SK-N-SH (cell line): Measurements from ENCODE around the gene FGGY. TPM values are rescaled to one million over a fixed set of nuclear protein-coding genes. Genes with fewer than 3 reads are reported as not detected.

Source experiments
- CTCF ChIA-PET: fragments of 300-600, 350-600 bp; formaldehyde crosslinking; extraction: SDS; loops from one replicate; lab custom pipeline; 2021; lab: Yijun Ruan, JAX
- POLR2A ChIA-PET: fragments of 350-600 bp; sonication (Branson Sonifier 250); formaldehyde crosslinking; extraction: SDS; loops from one replicate; lab custom pipeline; 2020; ENCODE audit warnings: antibody characterized with exemption, inconsistent platforms; lab: Yijun Ruan, JAX
- DNase-seq: peaks from one replicate; pipeline ENCODE4 v3.0.0; 2012
- H2AFZ ChIP-seq: fragments of 200-600 bp; sonication (generic); 2 replicates; pipeline ENCODE4 v1.8.1; 2016; ENCODE audit warnings: antibody characterized with exemption, mild to moderate bottlenecking, low read depth
- H3F3A ChIP-seq: fragments of 200-600 bp; sonication (generic); replicated peaks from 2 replicates; pipeline ENCODE3; 2016; ENCODE audit warnings: antibody characterized with exemption, mild to moderate bottlenecking; ENCODE audit not compliant: insufficient read depth
- H3K27ac ChIP-seq, 2 experiments: fragments of 200-500 bp in 1 of 2; fragments of 200-600 bp in 1 of 2; sonication (Bioruptor generic) in 1 of 2; sonication (generic), shearing (Covaris generic) in 1 of 2; 2 replicates each; pipeline versions ENCODE4 v1.5.1 to v1.6.1; 2014 to 2016; ENCODE audit warnings: low read depth in 2 of 2, inconsistent platforms in 1 of 2, low read length in 1 of 2, mild to moderate bottlenecking in 1 of 2, mixed read lengths in 1 of 2
- H3K27me3 ChIP-seq: fragments of 200-600 bp; sonication (generic), shearing (Covaris generic); 2 replicates; pipeline ENCODE4 v1.6.1; 2016; ENCODE audit warnings: mixed run types; ENCODE audit not compliant: insufficient read depth
- H3K36me3 ChIP-seq, 2 experiments: fragments of 200-500 bp in 1 of 2; fragments of 200-600 bp in 1 of 2; sonication (Bioruptor generic) in 1 of 2; sonication (generic) in 1 of 2; replicated peaks in 1 of 2; 2 replicates each; pipeline versions ENCODE3 to v1.5.1; 2014 to 2016; ENCODE audit warnings: low read length in 1 of 2, mild to moderate bottlenecking in 1 of 2; ENCODE audit not compliant: insufficient read depth in 2 of 2, control insufficient read depth in 1 of 2
- H3K4me1 ChIP-seq, 2 experiments: fragments of 200-500 bp in 1 of 2; fragments of 200-600 bp in 1 of 2; sonication (Bioruptor generic) in 1 of 2; sonication (generic), shearing (Covaris generic) in 1 of 2; 2 replicates each; pipeline versions ENCODE4 v1.5.1 to v1.6.1; 2014 to 2016; ENCODE audit warnings: low read depth in 1 of 2, low read length in 1 of 2, mixed run types in 1 of 2; ENCODE audit not compliant: insufficient read depth in 2 of 2, control insufficient read depth in 1 of 2
- H3K4me2 ChIP-seq: fragments of 200-600 bp; sonication (generic), shearing (Covaris generic); 2 replicates; pipeline ENCODE4 v1.6.1; 2017; ENCODE audit warnings: mixed run types
- H3K4me3 ChIP-seq, 2 experiments: fragments of 200-500 bp in 1 of 2; fragments of 200-600 bp in 1 of 2; sonication (Bioruptor generic) in 1 of 2; sonication (generic), shearing (Covaris generic) in 1 of 2; 2 replicates each; pipeline versions ENCODE4 v1.5.1 to v1.8.1; 2014 to 2016; ENCODE audit warnings: low read depth in 2 of 2, inconsistent platforms in 1 of 2, low read length in 1 of 2, mild to moderate bottlenecking in 1 of 2, mixed read lengths in 1 of 2, moderate library complexity in 1 of 2
- H3K79me2 ChIP-seq: fragments of 200-600 bp; sonication (generic); 2 replicates; pipeline ENCODE4 v1.8.1; 2017; ENCODE audit warnings: mild to moderate bottlenecking; ENCODE audit not compliant: insufficient read depth
- H3K9ac ChIP-seq: fragments of 200-600 bp; sonication (generic); 2 replicates; pipeline ENCODE4 v1.6.1; 2017; ENCODE audit warnings: mixed run types
- H3K9me2 ChIP-seq: fragments of 200-600 bp; sonication (generic); 2 replicates; pipeline ENCODE4 v1.6.1; 2017; ENCODE audit warnings: mixed run types
- H3K9me3 ChIP-seq: fragments of 200-600 bp; sonication (generic); 2 replicates; pipeline ENCODE4 v1.6.1; 2017; ENCODE audit warnings: mixed run types, mild to moderate bottlenecking, moderate library complexity
- H4K20me1 ChIP-seq: fragments of 200-600 bp; sonication (generic); 2 replicates; pipeline ENCODE4 v1.6.1; 2017; ENCODE audit warnings: mild to moderate bottlenecking, mixed run types; ENCODE audit not compliant: insufficient read depth
- CHD2 ChIP-seq: fragments of 150-350 bp; IDR thresholded peaks from 2 replicates; pipeline ENCODE4 v1.6.1; 2018; ENCODE audit warnings: low read length; ENCODE audit not compliant: partially characterized antibody
- CTCF ChIP-seq: fragments of 200-600 bp; sonication (generic); IDR thresholded peaks from 2 replicates; pipeline ENCODE4 v1.6.1; 2017; ENCODE audit warnings: antibody characterized with exemption, mild to moderate bottlenecking, moderate library complexity
- FOXJ3 ChIP-seq: sonication (generic); formaldehyde crosslinking; IDR thresholded peaks from 2 replicates; pipeline ENCODE4 v1.5.1; 2020; ENCODE audit warnings: mild to moderate bottlenecking, missing genetic modification reagents
- FOXM1 ChIP-seq: IDR thresholded peaks from 2 replicates; pipeline ENCODE4 v1.4.0; 2012; ENCODE audit warnings: low read depth, mild to moderate bottlenecking
- MAX ChIP-seq: IDR thresholded peaks from 2 replicates; pipeline ENCODE4 v1.4.0; 2012; ENCODE audit warnings: low read depth
- MEF2A ChIP-seq: IDR thresholded peaks from 2 replicates; pipeline ENCODE4 v1.4.0; 2012; ENCODE audit warnings: low read depth, borderline replicate concordance
- RCOR1 ChIP-seq: fragments of 150-350 bp; IDR thresholded peaks from 2 replicates; pipeline ENCODE4 v1.6.1; 2017; ENCODE audit warnings: antibody characterized with exemption, low read length
- RFX5 ChIP-seq: IDR thresholded peaks from 2 replicates; pipeline ENCODE4 v1.6.1; 2012; ENCODE audit warnings: mild to moderate bottlenecking, improper control_type of control experiment, low read length
- SIN3A ChIP-seq: IDR thresholded peaks from 2 replicates; pipeline ENCODE4 v1.6.1; 2012; ENCODE audit warnings: low read depth, mild to moderate bottlenecking, low read length, moderate library complexity, borderline replicate concordance
- TCF12 ChIP-seq: IDR thresholded peaks from 2 replicates; pipeline ENCODE4 v1.4.0; 2012
- TEAD4 ChIP-seq: IDR thresholded peaks from 2 replicates; pipeline ENCODE4 v1.4.0; 2012; ENCODE audit warnings: mild to moderate bottlenecking, borderline replicate concordance; ENCODE audit not compliant: insufficient read depth
- WGBS: methylation state at CpG from one replicate; pipeline ENCODE4 v1.1.6; 2017; ENCODE audit warnings: low lambda C conversion rate; 5-methylcytosine and 5-hydroxymethylcytosine counted together
- polyA plus RNA-seq, 3 experiments: library from polyadenylated mRNA; depleted of rRNA; stranded (reverse); fragments of >200 nt; gene quantifications; 2 replicates each; pipeline ENCODE4 v1.2.3, GENCODE V29; 2012

Gene FGGY
- polyA plus RNA-seq, 1 of the 3 experiments (the other 2 are of a cell fraction), result 10.3 TPM

GRCh38 chr1:59738152-59738551 is 441.3 kb downstream of the FGGY start:
- TF ChIP-seq TCF12 (peak; percentile 86), MEF2A (no peak)
- WGBS, result 28% methylated on average over 3 of the region's 3 CpGs
- no peaks in the 10 kb centered on the region for H3K27me3 ChIP-seq
- H2AFZ ChIP-seq, result no peak overlapping the region
- no peaks in the 10 kb centered on the region for H3K79me2 ChIP-seq
- H3K36me3 ChIP-seq, result no peaks in the 10 kb centered on the region
- no peak for DNase-seq
- ChIA-PET CTCF (interaction anchor here (3.4 kb wide), 1 partner anchor 22 kb away, joined by 16 read pairs; no protein-coding TSS in a partner anchor), POLR2A (interaction anchor here (0.5 kb wide), 1 partner anchor 1238 kb away, joined by 4 read pairs; no protein-coding TSS in a partner anchor)
- no peaks in the 10 kb centered on the region for H3F3A ChIP-seq
- no peaks in the 10 kb centered on the region for H3K9me2 ChIP-seq
- no peaks in the 10 kb centered on the region for H4K20me1 ChIP-seq
- no peak overlapping the region for H3K4me3 ChIP-seq
- peak overlapping the region; percentile 60 to 76; a peak in 2 of 4 replicates for H3K27ac ChIP-seq
- no peaks in the 10 kb centered on the region; the same call in 1 of the 2 replicates for H3K9me3 ChIP-seq
- H3K4me1 ChIP-seq, result peaks cover 3 to 8% of the 10 kb centered on the region in 2 experiments; a peak in 3 of 4 replicates
- no peak overlapping the region for H3K9ac ChIP-seq
- H3K4me2 ChIP-seq, result peak overlapping the region; percentile 31; the same call in 1 of the 2 replicates

- Histone ChIP-seq H3K4me2 (peak overlapping the region; percentile 31; the same call in 1 of the 2 replicates), H3K9me2 (no peaks in the 10 kb centered on the region), H4K20me1 (no peaks in the 10 kb centered on the region), H3K9ac (no peak overlapping the region), H2AFZ (no peak overlapping the region), H3K27me3 (no peaks in the 10 kb centered on the region), H3K9me3 (no peaks in the 10 kb centered on the region; the same call in 1 of the 2 replicates), H3K4me1 (peaks cover 3 to 8% of the 10 kb centered on the region in 2 experiments; a peak in 3 of 4 replicates), H3F3A (no peaks in the 10 kb centered on the region), H3K36me3 (no peaks in the 10 kb centered on the region), H3K4me3 (no peak overlapping the region), H3K79me2 (no peaks in the 10 kb centered on the region), H3K27ac (peak overlapping the region; percentile 60 to 76; a peak in 2 of 4 replicates)
- WGBS, result 57% methylated on average over 2 of the region's 2 CpGs
- POLR2A ChIA-PET, result no interaction called here
- DNase-seq, result no peak
- TF ChIP-seq RCOR1, result no peak
- TF ChIP-seq CTCF, result no peak
- TF ChIP-seq RFX5, result no peak
- TF ChIP-seq TCF12, result peak; percentile 35
- TF ChIP-seq FOXM1, result no peak
- peak; percentile 54; the same call in 1 of the 2 replicates for TF ChIP-seq TEAD4
- no peak for TF ChIP-seq FOXJ3
- TF ChIP-seq MAX, result no peak
- no peak for TF ChIP-seq CHD2
- no peak for TF ChIP-seq SIN3A
- CTCF ChIA-PET, result interaction anchor here (1.2 to 3.4 kb wide), 2 partner anchors 11 to 21 kb away, joined by 4 to 16 read pairs; no protein-coding TSS in a partner anchor
Measured at GRCh38 chr1:59738591-59739015, 441.7 kb downstream of the FGGY start.
